GM19099 (cell line): ENCODE measurements around the gene ZNF273.

Experiments
- POLR2A ChIP-seq: IDR thresholded peaks from 3 replicates; pipeline ENCODE4 v1.6.1; 2011; ENCODE audit warnings: low read depth; ENCODE audit not compliant: insufficient read length; ENCODE audit errors: extremely low read depth

The ZNF273 gene

GRCh38 chr7:64875258-64875657 is 27.8 kb upstream of the ZNF273 start:
- no peak for TF ChIP-seq POLR2A

GRCh38 chr7:64875658-64876406 is 27.2 kb upstream of the ZNF273 start:
- TF ChIP-seq POLR2A: no peak

GRCh38 chr7:64876792-64877713 is 26.0 kb upstream of the ZNF273 start:
- no peak for TF ChIP-seq POLR2A

GRCh38 chr7:64877714-64878610 is 25.1 kb upstream of the ZNF273 start:
- TF ChIP-seq POLR2A: no peak

GRCh38 chr7:64878684-64879083 is 24.4 kb upstream of the ZNF273 start:
- TF ChIP-seq POLR2A: no peak

- no peak for TF ChIP-seq POLR2A
Measured at GRCh38 chr7:64879086-64879730, 23.9 kb upstream of the ZNF273 start.

- no peak for TF ChIP-seq POLR2A
Measured at GRCh38 chr7:64879800-64880199, 23.3 kb upstream of the ZNF273 start.

- TF ChIP-seq POLR2A: no peak
Measured at GRCh38 chr7:64880322-64881297, 22.5 kb upstream of the ZNF273 start.

GRCh38 chr7:64881461-64882287 is 21.4 kb upstream of the ZNF273 start:
- TF ChIP-seq POLR2A: no peak

GRCh38 chr7:64882341-64883112 is 20.5 kb upstream of the ZNF273 start:
- no peak for TF ChIP-seq POLR2A

GRCh38 chr7:64883113-64883905 is 19.8 kb upstream of the ZNF273 start:
- TF ChIP-seq POLR2A: no peak
